Measurements from ENCODE around the gene RYR1. TPM values are rescaled to one million over a fixed set of nuclear protein-coding genes. Genes with fewer than 3 reads are reported as not detected.
A peak's percentile ranks its signal among the peaks of the same experiment; 100 is the strongest.

The RYR1 gene
- total and polyA plus RNA-seq, 2 of the 8 experiments (the other 6 are each of a cell fraction or from before 2014, with no cell fraction given) = 5.8 to 11.8 TPM

GRCh38 chr19:38488096-38488495 lies 54.6 kb downstream of the RYR1 start:
- Histone ChIP-seq H2BK12ac (ENCODE audit: low read depth, low read length) (no peak overlapping the region), H3K36me3 (ENCODE audit: control insufficient read depth in 2 of 4, insufficient read depth in 4 of 4, low read length in 3 of 4) (peaks cover 7 to 37% (median 27%) of the 10 kb centered on the region in 4 experiments; a peak in 7 of 8 replicates), H3K79me1 (ENCODE audit: low read depth, low read length) (no peaks in the 10 kb centered on the region), H3K18ac (ENCODE audit: extremely low read depth, low read length) (no peak overlapping the region), H2AFZ (ENCODE audit: low read length) (no peak overlapping the region), H4K8ac (ENCODE audit: extremely low read depth, insufficient read depth, low read length) (no peak overlapping the region), H2AK5ac (ENCODE audit: low read depth, low read length) (no peak overlapping the region), H4K20me1 (replicated peaks in 1 of 2; ENCODE audit: control insufficient read depth in 1 of 2, insufficient read depth in 2 of 2, low read length in 2 of 2) (no peaks in the 10 kb centered on the region), H2BK5ac (ENCODE audit: low read depth, low read length) (no peak overlapping the region), H3K4me2 (ENCODE audit: insufficient read depth in 1 of 2, low read depth in 2 of 2, low read length in 2 of 2) (no peak overlapping the region), H3K4me3 (ENCODE audit: extremely low read depth in 1 of 4, insufficient read depth in 2 of 4, low read depth in 3 of 4, low read length in 4 of 4) (no peak overlapping the region), H3K27ac (ENCODE audit: low read depth, low read length) (no peak overlapping the region), H3K56ac (replicated peaks; ENCODE audit: insufficient read length, low read depth, low read length) (peak overlapping the region; percentile 16), H3K23me2 (ENCODE audit: low read depth, low read length) (peaks cover 8% of the 10 kb centered on the region; the same call in 1 of the 2 replicates), H2BK15ac (ENCODE audit: low read length) (no peak overlapping the region), H3K9me3 (ENCODE audit: insufficient read depth in 2 of 2, low read depth in 1 of 2, low read length in 1 of 2) (no peaks in the 10 kb centered on the region), H3K23ac (ENCODE audit: insufficient read length) (no peak overlapping the region), H4K91ac (replicated peaks; ENCODE audit: insufficient read length, low read length) (no peak overlapping the region), H3K9ac (replicated peaks in 1 of 4; ENCODE audit: extremely low read depth in 1 of 4, low read depth in 3 of 4, low read length in 3 of 4) (no peak overlapping the region), H3K4me1 (replicated peaks in 1 of 4; ENCODE audit: control insufficient read depth in 3 of 4, insufficient read depth in 4 of 4, low read length in 3 of 4) (no peaks in the 10 kb centered on the region), H2BK120ac (replicated peaks; ENCODE audit: low read depth, low read length) (no peak overlapping the region), H4K5ac (ENCODE audit: insufficient read length, low read depth, low read length) (no peak overlapping the region), H3K14ac (ENCODE audit: insufficient read length) (no peak overlapping the region), H3K79me2 (ENCODE audit: control insufficient read depth in 1 of 2, insufficient read depth in 2 of 2, low read length in 2 of 2) (no peaks in the 10 kb centered on the region), H3K4ac (replicated peaks; ENCODE audit: insufficient read length, low read depth, low read length) (no peak overlapping the region), H2BK20ac (ENCODE audit: low read length) (no peak overlapping the region), H3K27me3 (replicated peaks in 1 of 4; ENCODE audit: control insufficient read depth in 3 of 4, extremely low read depth in 1 of 4, insufficient read depth in 3 of 4, low read length in 3 of 4) (no peaks in the 10 kb centered on the region)
- no peak for FAIRE-seq
- ChIA-PET CTCF (ENCODE audit: partially characterized antibody) (interaction anchor here (0.6 kb wide), 1 partner anchor 126 kb away, joined by 3 read pairs; no protein-coding TSS in a partner anchor), POLR2A (ENCODE audit: partially characterized antibody) (interaction anchor here (0.9 kb wide), 1 partner anchor 262 kb away, joined by 3 read pairs; no protein-coding TSS in a partner anchor)
- no peak for DNase-seq (ENCODE audit: low read depth in 1 of 2, low spot score in 2 of 2)
- WGBS, 2 experiments (ENCODE audit: extremely low coverage in 1 of 2, insufficient coverage in 1 of 2, insufficient read length in 1 of 2, insufficient replicate concordance in 2 of 2, low coverage in 1 of 2, low lambda C conversion rate in 2 of 2, missing lambda C conversion rate in 1 of 2) = 91 to 100% methylated on average over 3 of the region's 3 CpGs
- TF ChIP-seq POU5F1 (IDR thresholded peaks at IDR 0.05; ENCODE audit: low read depth, low read length) (no peak), ATF2 (IDR thresholded peaks at IDR 0.05; ENCODE audit: low read length) (no peak)
